Natural killer cell (primary cell): ENCODE data around the gene MYO5B. TPM values are rescaled to one million over a fixed set of nuclear protein-coding genes. Genes with fewer than 3 reads are reported as not detected.
A peak's percentile ranks its signal among the peaks of the same experiment; 100 is the strongest.

Experiments used
- ATAC-seq, 3 donors: fragments of 150-1000 bp in 2 of 3; fragments of 200-7000 bp in 1 of 3; cut with Tn5 transposase; 1 replicate in 1 of 3; 2 replicates in 2 of 3; pipeline ENCODE4 v1.10.0; 2021; ENCODE audit warnings: mild to moderate bottlenecking in 2 of 3, moderate library complexity in 2 of 3
- DNase-seq, 2 donors: peaks; one replicate each; pipeline versions ENCODE4 v3.0.0 to v3.0.0-alpha.2; 2013 to 2021; ENCODE audit warnings: mixed read lengths in 1 of 2
- H3K27ac ChIP-seq: one replicate; pipeline ENCODE4 v1.5.1; 2013; ENCODE audit warnings: mild to moderate bottlenecking, low read length
- H3K27me3 ChIP-seq: one replicate; pipeline ENCODE4 v1.6.1; 2013; ENCODE audit warnings: low read length; ENCODE audit not compliant: control insufficient read depth, insufficient read depth
- H3K36me3 ChIP-seq: one replicate; pipeline ENCODE4 v1.6.1; 2013; ENCODE audit warnings: low read length; ENCODE audit not compliant: control insufficient read depth, insufficient read depth
- H3K4me1 ChIP-seq: one replicate; pipeline ENCODE4 v1.6.1; 2013; ENCODE audit warnings: low read length; ENCODE audit not compliant: control insufficient read depth, insufficient read depth
- H3K4me3 ChIP-seq: one replicate; pipeline ENCODE4 v1.5.1; 2013; ENCODE audit warnings: low read length
- H3K9me3 ChIP-seq: one replicate; pipeline ENCODE4 v1.6.1; 2013; ENCODE audit warnings: low read length; ENCODE audit not compliant: control insufficient read depth, insufficient read depth
- H3K27ac Mint-ChIP-seq, 2 donors: one replicate each; pipeline ENCODE4 v1.8.0; 2022; ENCODE audit warnings: mild to moderate bottlenecking in 2 of 2, mixed read lengths in 2 of 2, moderate library complexity in 1 of 2
- H3K27me3 Mint-ChIP-seq, 2 donors: one replicate each; pipeline ENCODE4 v1.8.0; 2022; ENCODE audit warnings: low read depth in 2 of 2, mixed read lengths in 2 of 2
- H3K36me3 Mint-ChIP-seq: one replicate; pipeline ENCODE4 v1.8.0; 2022; ENCODE audit warnings: mixed read lengths
- H3K4me1 Mint-ChIP-seq, 2 donors: one replicate each; pipeline ENCODE4 v1.8.0; 2022; ENCODE audit warnings: mixed read lengths in 2 of 2
- H3K4me3 Mint-ChIP-seq: one replicate; pipeline ENCODE4 v1.8.0; 2022; ENCODE audit warnings: mild to moderate bottlenecking, moderate library complexity, mixed read lengths
- H3K9me3 Mint-ChIP-seq, 2 donors: one replicate each; pipeline ENCODE4 v1.8.0; 2022; ENCODE audit warnings: mixed read lengths in 2 of 2
- WGBS: methylation state at CpG from one replicate; pipeline ENCODE4 v1.1.7; 2013; ENCODE audit warnings: missing lambda C conversion rate; ENCODE audit not compliant: insufficient coverage; 5-methylcytosine and 5-hydroxymethylcytosine counted together
- intact Hi-C: fragments of 100-400 bp; cut with micrococcal nuclease; formaldehyde crosslinking; loops from one replicate; pipeline ENCODE4 v1.14.2; 2022
- total RNA-seq, 4 donors: library from RNA; stranded (reverse); fragments of 120-200 nt in 1 of 4; gene quantifications; one replicate each; pipeline versions ENCODE4 v1.2.3 to v1.2.4, GENCODE V29; 2013 to 2022
- TF ChIP-seq, protein P1 (sequence below): fragments of 200-600 bp; IDR thresholded peaks from one replicate; pipeline ENCODE4 v1.8.0; 2022; ENCODE audit warnings: antibody characterized with exemption

MYO5B gene
- total RNA-seq, 3 donors from 2014 or later (not counting 1 experiment from before 2014, with no cell fraction given): 0.33 TPM; not detected in 2

DNA sequence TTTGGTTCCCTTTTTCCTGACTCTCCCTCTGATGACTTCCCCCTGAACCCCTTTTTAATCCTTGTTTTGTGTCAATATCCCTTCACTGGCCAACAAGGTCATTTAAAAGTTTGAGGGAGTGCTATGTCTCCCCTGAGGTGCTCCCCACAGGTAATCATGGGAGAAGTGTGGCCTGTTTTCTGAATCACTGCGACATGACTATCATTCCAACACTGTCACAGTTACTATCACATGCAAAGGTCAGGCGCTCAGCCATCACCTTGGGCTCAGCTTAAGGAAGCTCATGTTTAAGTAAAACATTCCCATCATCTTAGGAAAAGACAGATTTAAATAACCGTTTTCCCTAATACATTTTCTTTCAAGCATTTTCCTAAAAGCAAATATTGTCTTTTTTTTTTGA, 360.7 kb downstream of the MYO5B start:
- WGBS: 97% methylated on average over 3 of the region's 3 CpGs
- no peaks in the 10 kb centered on the region for H3K27me3 Mint-ChIP-seq
- H3K27ac Mint-ChIP-seq: peak overlapping the region; percentile 9 to 78
- Histone ChIP-seq H3K27ac (no peak overlapping the region), H3K36me3 (no peaks in the 10 kb centered on the region), H3K4me1 (no peaks in the 10 kb centered on the region), H3K9me3 (no peaks in the 10 kb centered on the region), H3K27me3 (no peaks in the 10 kb centered on the region), H3K4me3 (no peak overlapping the region)
- H3K4me1 Mint-ChIP-seq: peaks cover 36 to 54% of the 10 kb centered on the region in 2 donors
- ATAC-seq (no peak), DNase-seq (no peak)
- no peaks in the 10 kb centered on the region for H3K36me3 Mint-ChIP-seq
- TF ChIP-seq, protein P1, sequence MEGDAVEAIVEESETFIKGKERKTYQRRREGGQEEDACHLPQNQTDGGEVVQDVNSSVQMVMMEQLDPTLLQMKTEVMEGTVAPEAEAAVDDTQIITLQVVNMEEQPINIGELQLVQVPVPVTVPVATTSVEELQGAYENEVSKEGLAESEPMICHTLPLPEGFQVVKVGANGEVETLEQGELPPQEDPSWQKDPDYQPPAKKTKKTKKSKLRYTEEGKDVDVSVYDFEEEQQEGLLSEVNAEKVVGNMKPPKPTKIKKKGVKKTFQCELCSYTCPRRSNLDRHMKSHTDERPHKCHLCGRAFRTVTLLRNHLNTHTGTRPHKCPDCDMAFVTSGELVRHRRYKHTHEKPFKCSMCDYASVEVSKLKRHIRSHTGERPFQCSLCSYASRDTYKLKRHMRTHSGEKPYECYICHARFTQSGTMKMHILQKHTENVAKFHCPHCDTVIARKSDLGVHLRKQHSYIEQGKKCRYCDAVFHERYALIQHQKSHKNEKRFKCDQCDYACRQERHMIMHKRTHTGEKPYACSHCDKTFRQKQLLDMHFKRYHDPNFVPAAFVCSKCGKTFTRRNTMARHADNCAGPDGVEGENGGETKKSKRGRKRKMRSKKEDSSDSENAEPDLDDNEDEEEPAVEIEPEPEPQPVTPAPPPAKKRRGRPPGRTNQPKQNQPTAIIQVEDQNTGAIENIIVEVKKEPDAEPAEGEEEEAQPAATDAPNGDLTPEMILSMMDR: no peak
- H3K9me3 Mint-ChIP-seq: no peaks in the 10 kb centered on the region
- intact Hi-C loops: no loop called here
- no peak overlapping the region for H3K4me3 Mint-ChIP-seq

DNA sequence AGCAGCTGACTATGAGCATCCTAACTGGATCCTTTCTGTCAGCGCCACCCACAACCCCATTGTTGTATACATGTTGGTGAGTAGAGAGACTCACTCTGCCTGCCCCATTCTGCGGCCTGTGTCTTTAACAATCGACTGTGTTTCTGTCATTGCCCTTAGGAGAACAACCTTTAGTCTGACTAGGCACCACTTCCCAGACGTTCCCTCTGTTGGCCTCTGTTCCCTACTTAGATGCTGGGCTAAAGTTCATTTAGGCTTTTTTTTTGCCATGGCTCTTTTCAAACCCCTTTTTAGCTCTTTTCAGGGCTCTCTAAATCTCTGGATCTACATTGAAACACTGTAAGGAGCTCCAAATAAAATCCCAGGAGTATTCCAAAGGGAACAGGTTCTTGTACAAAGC, 361.1 kb downstream of the MYO5B start:
- no peaks in the 10 kb centered on the region for H3K36me3 Mint-ChIP-seq
- H3K4me3 ChIP-seq: no peak overlapping the region
- H3K4me3 Mint-ChIP-seq: no peak overlapping the region
- WGBS: 94% methylated on average over 3 of the region's 4 CpGs
- peak overlapping the region; percentile 9 to 78 for H3K27ac Mint-ChIP-seq
- H3K4me1 ChIP-seq: no peaks in the 10 kb centered on the region
- no peaks in the 10 kb centered on the region for H3K9me3 Mint-ChIP-seq
- H3K27ac ChIP-seq: no peak overlapping the region
- intact Hi-C loops: no loop called here
- H3K4me1 Mint-ChIP-seq: peaks cover 37 to 54% of the 10 kb centered on the region in 2 donors
- no peaks in the 10 kb centered on the region for H3K9me3 ChIP-seq
- ATAC-seq: no peak
- TF ChIP-seq, protein P1: no peak
- H3K27me3 ChIP-seq: no peaks in the 10 kb centered on the region
- H3K27me3 Mint-ChIP-seq: no peaks in the 10 kb centered on the region
- H3K36me3 ChIP-seq: no peaks in the 10 kb centered on the region
- DNase-seq: no peak

DNA sequence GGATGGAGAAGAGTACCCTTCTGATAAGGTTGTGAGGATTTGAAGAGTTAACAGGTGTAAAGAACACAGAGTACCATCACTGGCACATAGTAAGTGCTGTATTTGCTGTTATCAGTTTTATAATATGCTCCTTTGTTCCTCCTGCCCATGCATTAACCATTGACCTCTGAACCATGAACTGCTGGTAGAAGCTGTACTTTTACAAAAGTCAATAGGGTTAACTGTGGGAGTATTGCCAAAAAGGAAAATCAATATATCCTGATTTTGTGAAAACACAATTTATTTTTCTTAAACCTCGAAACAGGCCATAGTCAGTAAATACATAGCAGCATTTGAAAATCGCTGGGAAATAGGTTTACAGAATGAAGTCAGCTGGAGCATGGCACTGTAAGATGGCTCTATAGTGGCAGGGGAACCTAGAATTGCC, 362.7 kb downstream of the MYO5B start:
- ATAC-seq: no peak
- H3K4me3 Mint-ChIP-seq: no peak overlapping the region
- peaks cover 8% of the 10 kb centered on the region for H3K36me3 Mint-ChIP-seq
- H3K9me3 Mint-ChIP-seq: peaks cover 2 to 4% of the 10 kb centered on the region in 2 donors
- Histone ChIP-seq H3K27ac (no peak overlapping the region), H3K9me3 (peaks cover 1% of the 10 kb centered on the region), H3K4me3 (no peak overlapping the region), H3K36me3 (no peaks in the 10 kb centered on the region), H3K4me1 (no peaks in the 10 kb centered on the region), H3K27me3 (no peaks in the 10 kb centered on the region)
- H3K27ac Mint-ChIP-seq: peak overlapping the region; percentile 40 to 78
- H3K4me1 Mint-ChIP-seq: peaks cover 38 to 47% of the 10 kb centered on the region in 2 donors
- intact Hi-C loops: no loop called here
- 100% methylated on average over 2 of the region's 2 CpGs for WGBS
- H3K27me3 Mint-ChIP-seq: no peaks in the 10 kb centered on the region
- TF ChIP-seq, protein P1: no peak
- DNase-seq: no peak

DNA sequence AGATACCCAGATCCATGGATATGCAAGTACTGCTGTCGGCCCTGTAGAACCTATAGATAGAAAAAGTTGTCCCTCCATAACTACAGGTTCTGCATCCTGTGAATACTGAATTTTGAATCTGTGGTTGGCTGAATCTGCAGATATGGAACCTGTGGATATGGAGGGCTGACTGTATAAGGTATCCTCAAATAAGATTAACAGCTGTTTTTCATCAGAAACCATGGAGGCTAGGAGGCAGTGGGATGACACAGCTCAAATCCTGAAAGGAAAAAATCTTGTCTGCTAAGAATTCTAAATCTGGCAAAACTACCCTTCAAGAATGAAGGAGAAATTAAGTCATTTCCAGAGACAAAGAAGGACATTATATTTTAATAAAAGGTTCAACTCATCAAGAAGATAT, 367.0 kb downstream of the MYO5B start:
- Mint-ChIP-seq H3K27ac (no peak overlapping the region), H3K36me3 (peaks cover 10% of the 10 kb centered on the region), H3K9me3 (peaks cover 2 to 5% of the 10 kb centered on the region in 2 donors), H3K27me3 (no peaks in the 10 kb centered on the region), H3K4me3 (no peak overlapping the region), H3K4me1 (peaks cover 47 to 48% of the 10 kb centered on the region in 2 donors)
- no peaks in the 10 kb centered on the region for H3K36me3 ChIP-seq
- no peak overlapping the region for H3K27ac ChIP-seq
- no peak for ATAC-seq
- H3K9me3 ChIP-seq: peaks cover 3% of the 10 kb centered on the region
- DNase-seq: no peak
- intact Hi-C loops: no loop called here
- WGBS: 100% methylated on average over 1 of the region's 1 CpG
- no peaks in the 10 kb centered on the region for H3K4me1 ChIP-seq
- no peak overlapping the region for H3K4me3 ChIP-seq
- TF ChIP-seq, protein P1: no peak
- H3K27me3 ChIP-seq: no peaks in the 10 kb centered on the region
